ENCODE measurements around the gene PDZRN4. TPM values are rescaled to one million over a fixed set of nuclear protein-coding genes. Genes with fewer than 3 reads are reported as not detected.
"Not testable (repeated sequence)": the region's sequence is repeated elsewhere in the genome, so short reads cannot be mapped to it uniquely, and the experiment has no call there.

PDZRN4 gene
- total and polyA plus RNA-seq, 2 donors (not counting 3 experiments of a cell fraction or from before 2014, with no cell fraction given), result not detected

GRCh38 chr12:41285470-41285869, 97.3 kb downstream of the PDZRN4 start:
- H3K9ac ChIP-seq (replicated peaks; ENCODE audit: extremely low read depth, insufficient read depth, low read length); H3K36me3 ChIP-seq (ENCODE audit: control insufficient read depth in 2 of 2, extremely low read depth in 1 of 2, insufficient read depth in 2 of 2, low read length in 2 of 2); H3K9me1 ChIP-seq (replicated peaks; ENCODE audit: control insufficient read depth, extremely low read depth, insufficient read depth, low read length); H3K27me3 ChIP-seq (ENCODE audit: control insufficient read depth in 2 of 2, insufficient read depth in 2 of 2, low read length in 2 of 2); BruUV-seq (replicated peaks); H3K4me2 ChIP-seq (ENCODE audit: insufficient read depth, low read length); H4K20me1 ChIP-seq (replicated peaks; ENCODE audit: control insufficient read depth, extremely low read depth, insufficient read depth, low read length); FAIRE-seq; CTCF ChIA-PET; H3K9me3 ChIP-seq (replicated peaks; ENCODE audit: control insufficient read depth, insufficient read depth, low read length); dilution Hi-C loops (cut with MboI; ENCODE audit: extremely low pct_ligation_motif_present, low sequenced_read_pairs); H2AFZ ChIP-seq (ENCODE audit: low read depth, low read length); H3K4me1 ChIP-seq (ENCODE audit: control insufficient read depth, extremely low read depth, insufficient read depth, low read length); DNase-seq (ENCODE audit: low read depth, low spot score); H3K27ac ChIP-seq (ENCODE audit: insufficient read depth, low read depth, low read length); H3K4me3 ChIP-seq (replicated peaks in 1 of 3; ENCODE audit: insufficient read depth in 1 of 3, low read depth in 1 of 3, low read length in 3 of 3); POLR2A ChIA-PET; intact Hi-C loops (cut with micrococcal nuclease); H3K79me2 ChIP-seq (ENCODE audit: control insufficient read depth, insufficient read depth, low read length): not testable (repeated sequence)

GRCh38 chr12:41286426-41286825, 98.3 kb downstream of the PDZRN4 start:
- BruUV-seq (replicated peaks), result no TSS peak
- no peak overlapping the region for H2AFZ ChIP-seq (ENCODE audit: low read depth, low read length)
- H3K4me2 ChIP-seq (ENCODE audit: insufficient read depth, low read length), result no peak overlapping the region
- H3K9me3 ChIP-seq (replicated peaks; ENCODE audit: control insufficient read depth, insufficient read depth, low read length), result no peaks in the 10 kb centered on the region
- no peaks in the 10 kb centered on the region for H3K36me3 ChIP-seq (ENCODE audit: control insufficient read depth in 2 of 2, extremely low read depth in 1 of 2, insufficient read depth in 2 of 2, low read length in 2 of 2)
- H3K27ac ChIP-seq (ENCODE audit: insufficient read depth, low read depth, low read length), result no peak overlapping the region
- CTCF ChIA-PET, result interaction anchor here (1.1 to 1.7 kb wide), 2 partner anchors 9 to 737 kb away, joined by 3 to 8 read pairs; no protein-coding TSS in a partner anchor
- DNase-seq (ENCODE audit: low read depth, low spot score), result no peak
- peaks cover 0 to 1% of the 10 kb centered on the region in 2 experiments for H3K27me3 ChIP-seq (ENCODE audit: control insufficient read depth in 2 of 2, insufficient read depth in 2 of 2, low read length in 2 of 2)
- H3K9me1 ChIP-seq (replicated peaks; ENCODE audit: control insufficient read depth, extremely low read depth, insufficient read depth, low read length), result no peaks in the 10 kb centered on the region
- POLR2A ChIA-PET, result no interaction called here
- H3K79me2 ChIP-seq (ENCODE audit: control insufficient read depth, insufficient read depth, low read length), result no peaks in the 10 kb centered on the region
- no peak for FAIRE-seq
- no peaks in the 10 kb centered on the region for H3K4me1 ChIP-seq (ENCODE audit: control insufficient read depth, extremely low read depth, insufficient read depth, low read length)
- no peak overlapping the region for H3K9ac ChIP-seq (replicated peaks; ENCODE audit: extremely low read depth, insufficient read depth, low read length)
- H4K20me1 ChIP-seq (replicated peaks; ENCODE audit: control insufficient read depth, extremely low read depth, insufficient read depth, low read length), result no peaks in the 10 kb centered on the region
- dilution Hi-C loops (cut with MboI; ENCODE audit: extremely low pct_ligation_motif_present, low sequenced_read_pairs) (no loop called here), intact Hi-C loops (cut with micrococcal nuclease) (no loop called here)
- H3K4me3 ChIP-seq (replicated peaks in 1 of 3; ENCODE audit: insufficient read depth in 1 of 3, low read depth in 1 of 3, low read length in 3 of 3), result no peak overlapping the region
- TF ChIP-seq JUN (IDR thresholded peaks at IDR 0.05; ENCODE audit: borderline replicate concordance, insufficient read depth, insufficient read length, low read depth), result no peak
- TF ChIP-seq MYC (IDR thresholded peaks at IDR 0.05; ENCODE audit: low read depth, low read length), result no peak
- no peak for TF ChIP-seq EZH2 (IDR thresholded peaks at IDR 0.05; ENCODE audit: borderline replicate concordance, low read depth, low read length, severe bottlenecking)
- TF ChIP-seq FOS (IDR thresholded peaks at IDR 0.05; ENCODE audit: borderline replicate concordance, insufficient read depth, low read length), result no peak
- no peak for TF ChIP-seq GATA2 (IDR thresholded peaks at IDR 0.05; ENCODE audit: insufficient read depth, insufficient read length, low read depth, low read length)
- no peak for TF ChIP-seq POLR2AphosphoS5 (IDR thresholded peaks at IDR 0.05; ENCODE audit: insufficient read depth, low read depth, low read length)
- TF ChIP-seq CTCF (IDR thresholded peaks at IDR 0.05; ENCODE audit: extremely low read depth in 1 of 2, insufficient read depth in 1 of 2, low read depth in 1 of 2, low read length in 2 of 2), result no peak
- no peak for TF ChIP-seq POLR2A (IDR thresholded peaks at IDR 0.05; ENCODE audit: low read depth, low read length)
- no peak for TF ChIP-seq MAX (IDR thresholded peaks at IDR 0.05; ENCODE audit: insufficient read depth, insufficient read length)
